Activated effector memory CD4-positive, alpha-beta T cell treated with Interleukin-2 at 50 U/mL for 16 hours (primary cell): Measurements from ENCODE around the gene PROCA1.
"Not testable (repeated sequence)": the region's sequence is repeated elsewhere in the genome, so short reads cannot be mapped to it uniquely, and the experiment has no call there.

Source experiments
- DNase-seq: peaks from one replicate; pipeline ENCODE4 v3.0.0-alpha.2; 2020

PROCA1 gene

DNA sequence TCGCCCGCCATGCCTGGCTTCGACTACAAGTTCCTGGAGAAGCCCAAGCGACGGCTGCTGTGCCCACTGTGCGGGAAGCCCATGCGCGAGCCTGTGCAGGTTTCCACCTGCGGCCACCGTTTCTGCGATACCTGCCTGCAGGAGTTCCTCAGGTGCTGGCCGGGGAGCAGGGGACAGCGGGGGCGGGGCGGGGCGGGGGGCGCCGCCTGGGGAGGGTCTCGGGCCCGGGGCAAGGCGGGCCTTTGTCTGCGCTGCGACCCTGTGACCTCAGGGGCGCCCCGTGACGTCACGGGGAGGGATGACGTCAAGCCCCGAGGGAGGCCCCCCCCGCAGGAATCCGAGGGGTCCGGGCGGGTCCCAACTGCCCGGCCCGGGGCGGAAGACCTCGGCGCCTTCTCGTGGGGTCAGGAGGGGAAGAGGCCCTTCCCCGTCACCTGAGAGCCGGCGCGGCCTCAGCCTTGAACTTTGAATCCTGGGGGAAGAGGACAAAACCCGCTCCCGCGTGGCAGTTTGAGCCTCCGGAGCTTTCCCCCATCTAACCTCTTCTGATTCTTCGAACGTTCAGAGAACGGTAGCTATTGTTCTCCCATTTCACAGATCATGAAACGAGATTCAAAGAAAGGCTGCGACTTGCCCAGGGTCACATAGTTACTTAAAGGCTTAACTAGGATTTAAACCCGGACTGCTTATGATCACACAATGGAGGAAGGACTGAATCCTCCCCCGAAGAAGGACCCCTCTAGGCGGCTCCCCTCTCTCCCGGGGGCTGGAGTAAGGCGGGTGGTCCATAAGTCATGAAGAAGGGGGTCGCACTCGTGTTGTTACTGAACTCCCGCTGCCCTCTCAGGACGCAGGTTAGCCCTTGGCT lies 32.6 kb upstream of the PROCA1 start:
- DNase-seq = peak; percentile 51

DNA sequence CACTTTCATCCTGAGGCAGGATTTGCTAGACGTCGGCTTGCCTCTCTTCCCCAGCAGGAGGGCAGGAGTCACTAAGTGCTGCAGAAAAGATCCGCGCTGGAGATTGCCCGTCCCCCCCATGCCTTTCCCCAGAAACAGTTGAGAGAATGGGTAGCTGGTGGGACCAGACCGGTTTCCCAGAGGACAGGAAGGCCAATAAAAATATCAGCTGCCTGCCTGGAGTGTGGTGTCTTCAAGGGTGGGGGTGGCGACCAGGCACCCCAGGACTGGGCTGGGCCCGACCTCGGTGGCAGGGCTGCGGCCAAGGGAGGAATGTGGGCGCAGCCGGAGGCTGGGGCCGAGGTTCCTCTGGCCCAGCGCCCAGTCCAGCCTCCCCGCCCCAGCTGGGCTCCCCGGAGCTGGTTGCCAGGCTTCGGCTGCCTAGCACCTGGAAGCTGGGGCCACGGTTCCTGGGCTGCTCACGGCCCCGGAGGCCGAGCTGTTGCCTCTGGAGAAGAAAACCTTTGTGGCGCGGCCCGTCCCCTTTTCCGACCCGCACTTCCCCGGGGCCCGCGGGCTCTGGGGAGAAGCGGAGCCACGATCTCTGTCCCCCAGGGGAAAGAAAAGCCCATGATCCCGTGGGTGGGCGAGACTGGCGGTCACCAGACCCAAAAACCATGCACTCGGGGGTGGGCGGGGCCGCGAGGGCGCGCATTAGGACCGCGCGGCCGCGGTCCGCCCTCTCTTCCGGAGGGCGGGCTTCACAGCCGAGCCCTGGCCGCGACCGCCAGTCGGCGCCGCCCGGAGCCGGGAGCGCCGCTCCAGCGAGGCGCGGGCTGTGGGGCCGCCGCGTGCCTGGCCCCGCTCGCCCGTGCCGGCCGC lies 31.8 kb upstream of the PROCA1 start, which contains the start of gene TRAF4:
TRAF4 (plus strand) TSS at position 769 of the 861 bp plus-strand sequence. CDS start 102 bp downstream, outside the sequence.
- peak; percentile 68 for DNase-seq

DNA sequence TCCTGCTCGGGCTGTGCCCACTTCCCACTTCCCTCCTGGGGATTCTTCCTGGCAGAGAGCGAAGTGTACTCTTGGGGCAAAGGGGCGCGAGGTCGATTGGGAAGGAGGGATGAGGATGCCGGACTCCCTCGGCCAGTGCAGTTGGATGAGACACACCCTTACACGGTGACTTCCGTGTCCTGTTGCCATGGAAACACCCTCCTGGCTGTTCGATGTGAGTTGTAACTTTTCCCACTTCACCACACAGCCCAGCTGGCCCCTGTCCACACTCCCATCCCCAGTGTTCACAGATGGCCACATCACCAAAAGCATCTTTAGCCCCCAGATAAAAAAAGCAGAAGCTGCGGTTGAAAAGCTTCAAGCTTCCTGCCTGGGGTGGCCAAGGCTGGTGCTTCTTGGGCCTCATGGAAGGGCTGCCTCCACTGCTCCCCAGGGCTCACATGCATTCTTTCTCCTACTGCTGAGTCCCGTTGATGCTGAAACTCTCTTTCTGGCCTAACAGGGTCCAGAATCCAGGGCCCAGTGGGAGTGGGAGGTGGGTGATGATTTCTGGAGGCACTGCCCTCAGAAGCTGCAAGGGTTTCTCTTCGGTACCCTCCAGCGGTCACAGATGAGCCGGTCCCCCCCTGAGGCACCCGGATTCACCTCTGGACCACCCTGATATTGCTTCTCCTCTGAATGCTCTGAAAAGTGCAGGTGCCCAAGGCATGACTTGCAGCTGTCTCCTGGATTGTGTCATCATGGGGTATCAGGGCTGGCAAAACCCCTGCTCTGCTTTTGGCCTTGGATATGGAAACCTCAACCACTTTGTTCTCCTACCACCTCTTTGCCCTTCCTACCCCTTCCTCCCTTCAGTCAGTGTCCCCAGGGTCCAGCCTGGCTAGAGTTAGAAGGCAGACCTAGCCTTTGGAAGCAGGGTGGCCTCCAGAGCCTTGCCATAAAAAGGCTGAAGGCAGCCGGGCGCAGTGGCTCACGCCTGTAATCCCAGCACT lies 30.0 kb upstream of the PROCA1 start:
- no peak for DNase-seq

DNA sequence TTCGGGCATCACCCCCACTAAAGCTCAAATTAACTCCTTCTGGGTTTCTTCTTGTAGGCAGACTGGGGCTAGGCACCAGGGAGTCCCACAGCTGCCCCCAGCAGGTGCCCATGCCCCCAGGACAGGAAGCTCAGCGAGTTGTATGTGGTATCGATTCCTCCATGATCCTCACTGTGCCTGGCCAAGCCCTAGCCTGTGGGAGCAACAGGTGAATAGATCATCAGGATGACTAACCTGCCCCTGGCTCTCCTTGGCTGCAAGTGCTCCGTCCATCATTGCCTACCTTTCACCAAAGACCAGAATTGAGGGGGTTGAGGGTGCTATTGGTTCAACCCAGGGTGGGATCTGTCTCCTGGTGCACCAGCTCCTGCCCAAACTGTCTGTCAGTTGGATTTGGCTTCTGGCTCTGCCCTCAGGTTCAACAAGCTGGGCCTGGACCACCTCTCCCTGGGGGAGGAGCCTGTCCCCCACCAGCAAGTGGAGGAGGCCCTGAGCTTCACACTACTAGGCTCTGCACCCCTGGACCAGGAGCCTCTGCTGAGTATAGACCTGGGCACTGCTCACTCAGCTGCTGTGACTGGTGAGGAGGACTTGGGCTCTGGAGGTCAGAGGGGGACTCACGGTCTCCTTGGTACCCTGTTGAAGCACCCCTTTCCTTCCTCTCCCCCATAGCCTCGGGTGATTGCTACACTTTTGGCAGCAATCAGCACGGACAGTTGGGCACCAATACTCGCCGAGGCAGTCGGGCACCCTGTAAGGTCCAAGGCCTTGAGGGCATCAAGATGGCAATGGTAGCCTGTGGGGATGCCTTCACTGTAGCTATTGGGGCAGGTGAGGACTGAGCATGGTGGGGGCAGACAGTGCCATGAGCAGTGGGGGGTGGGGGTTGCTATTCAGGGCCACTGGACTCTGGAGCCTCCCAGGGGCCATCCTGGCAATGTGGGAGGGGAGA lies 29.0 kb upstream of the PROCA1 start:
- DNase-seq = no peak

DNA sequence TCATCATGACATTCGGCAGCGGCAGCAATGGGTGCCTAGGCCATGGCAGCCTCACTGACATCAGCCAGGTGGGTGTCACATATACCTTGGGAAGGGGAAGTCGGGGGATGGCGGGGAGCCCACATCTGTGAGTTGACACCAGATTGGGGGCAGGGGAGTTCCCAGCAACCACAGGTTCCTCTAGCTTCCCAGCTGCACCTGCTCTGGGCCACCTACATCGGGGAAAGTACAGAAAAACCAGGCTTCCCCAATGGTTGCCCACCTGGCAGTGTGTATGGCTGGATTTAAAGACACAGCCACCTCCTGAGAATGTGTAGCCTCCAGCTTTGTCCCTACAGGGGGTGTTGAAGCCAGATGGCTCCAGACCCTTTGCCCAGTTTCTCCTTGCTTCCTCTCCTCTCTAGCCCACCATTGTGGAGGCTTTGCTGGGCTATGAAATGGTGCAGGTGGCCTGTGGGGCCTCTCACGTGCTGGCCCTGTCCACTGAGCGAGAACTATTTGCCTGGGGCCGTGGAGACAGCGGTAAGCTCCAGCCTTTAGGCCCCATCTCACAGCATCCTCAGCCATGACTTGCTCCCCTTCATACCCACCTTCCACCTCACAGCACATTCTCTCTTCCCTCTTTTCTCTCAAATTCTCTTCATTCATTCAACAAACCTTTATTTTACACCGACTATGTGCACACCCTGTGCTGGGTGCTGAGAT lies 27.1 kb upstream of the PROCA1 start:
- DNase-seq = no peak

- DNase-seq = no peak
Measured at GRCh38 chr17:28737770-28738679, 26.3 kb upstream of the PROCA1 start.

DNA sequence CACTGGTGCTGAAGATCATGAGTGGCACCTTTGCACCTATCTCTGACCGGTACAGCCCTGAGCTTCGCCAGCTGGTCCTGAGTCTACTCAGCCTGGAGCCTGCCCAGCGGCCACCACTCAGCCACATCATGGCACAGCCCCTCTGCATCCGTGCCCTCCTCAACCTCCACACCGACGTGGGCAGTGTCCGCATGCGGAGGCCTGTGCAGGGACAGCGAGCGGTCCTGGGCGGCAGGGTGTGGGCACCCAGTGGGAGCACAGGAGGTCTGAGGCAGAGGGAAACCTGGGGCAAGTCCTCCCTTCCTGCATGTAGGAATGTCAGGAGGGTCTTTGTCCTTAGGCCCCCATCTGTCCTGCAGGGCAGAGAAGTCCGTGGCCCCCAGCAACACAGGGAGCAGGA lies 25.6 kb upstream of the PROCA1 start:
- DNase-seq = no peak

- DNase-seq = not testable (repeated sequence)
Measured at GRCh38 chr17:28735913-28736769, 24.5 kb upstream of the PROCA1 start.

DNA sequence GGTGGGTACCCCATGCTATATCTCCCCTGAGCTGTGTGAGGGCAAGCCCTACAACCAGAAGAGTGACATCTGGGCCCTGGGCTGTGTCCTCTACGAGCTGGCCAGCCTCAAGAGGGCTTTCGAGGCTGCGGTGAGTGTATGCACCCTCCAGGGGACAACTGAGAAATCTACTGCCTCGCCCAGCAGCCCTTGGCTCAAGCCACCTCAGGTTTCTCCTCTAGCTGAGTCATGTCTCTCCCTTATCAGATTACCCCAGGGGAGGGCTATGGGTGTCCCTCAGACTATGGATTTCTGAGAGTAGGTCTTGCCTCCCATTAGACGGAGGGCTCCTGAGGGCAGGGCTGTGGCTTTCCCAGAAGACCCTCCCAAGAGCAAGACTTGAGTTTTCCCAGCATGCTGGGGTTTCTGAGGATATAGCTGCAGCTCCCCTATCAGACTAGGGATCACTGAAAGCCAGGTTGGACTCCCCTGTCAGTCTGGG lies 23.6 kb upstream of the PROCA1 start:
- no peak for DNase-seq

DNA sequence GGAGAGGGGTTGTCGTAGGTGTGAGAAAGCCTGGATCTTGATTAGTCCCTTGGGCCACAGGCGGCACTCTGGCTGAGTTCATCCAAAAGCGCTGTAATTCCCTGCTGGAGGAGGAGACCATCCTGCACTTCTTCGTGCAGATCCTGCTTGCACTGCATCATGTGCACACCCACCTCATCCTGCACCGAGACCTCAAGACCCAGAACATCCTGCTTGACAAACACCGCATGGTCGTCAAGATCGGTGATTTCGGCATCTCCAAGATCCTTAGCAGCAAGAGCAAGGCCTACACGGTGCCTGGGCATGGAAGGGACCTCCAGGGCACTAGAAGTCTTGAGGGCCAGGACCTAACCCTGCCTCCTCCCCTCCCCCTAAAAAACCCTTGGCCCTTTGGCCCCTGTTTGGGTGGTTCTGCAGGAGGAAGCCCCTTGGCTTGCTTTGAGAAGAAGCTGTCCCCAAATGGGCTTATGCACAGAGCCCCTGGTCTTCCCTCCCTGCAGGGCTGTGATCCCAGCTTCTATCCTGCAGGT lies 23.1 kb upstream of the PROCA1 start:
- no peak for DNase-seq

DNA sequence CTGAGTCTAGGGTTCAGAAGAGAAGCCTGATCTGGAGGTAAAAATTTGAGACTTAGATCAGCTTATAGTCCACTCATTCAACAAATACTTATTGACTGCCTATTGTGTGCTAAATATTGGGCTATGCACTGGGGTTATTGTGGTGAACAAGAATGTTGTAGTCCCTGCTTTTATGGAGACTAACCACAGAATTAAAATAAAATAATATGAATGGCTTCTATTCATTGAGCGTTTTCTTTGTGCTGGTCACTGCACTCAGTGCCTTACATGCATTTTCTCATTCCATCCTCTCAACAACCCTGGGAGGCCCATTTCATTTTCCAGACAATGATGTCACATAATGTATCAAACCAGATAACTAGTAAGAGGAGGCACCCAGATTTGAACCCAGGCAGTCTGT lies 21.7 kb upstream of the PROCA1 start:
- no peak for DNase-seq

GRCh38 chr17:28729950-28730330 lies 18.3 kb upstream of the PROCA1 start:
- DNase-seq = no peak

GRCh38 chr17:28728364-28729200 lies 16.9 kb upstream of the PROCA1 start, which contains the start of gene NEK8:
TSS of gene NEK8 (plus strand) at chr17:28728788. CDS start at chr17:28728814, 26 bp downstream.
- peak; percentile 95 for DNase-seq

DNA sequence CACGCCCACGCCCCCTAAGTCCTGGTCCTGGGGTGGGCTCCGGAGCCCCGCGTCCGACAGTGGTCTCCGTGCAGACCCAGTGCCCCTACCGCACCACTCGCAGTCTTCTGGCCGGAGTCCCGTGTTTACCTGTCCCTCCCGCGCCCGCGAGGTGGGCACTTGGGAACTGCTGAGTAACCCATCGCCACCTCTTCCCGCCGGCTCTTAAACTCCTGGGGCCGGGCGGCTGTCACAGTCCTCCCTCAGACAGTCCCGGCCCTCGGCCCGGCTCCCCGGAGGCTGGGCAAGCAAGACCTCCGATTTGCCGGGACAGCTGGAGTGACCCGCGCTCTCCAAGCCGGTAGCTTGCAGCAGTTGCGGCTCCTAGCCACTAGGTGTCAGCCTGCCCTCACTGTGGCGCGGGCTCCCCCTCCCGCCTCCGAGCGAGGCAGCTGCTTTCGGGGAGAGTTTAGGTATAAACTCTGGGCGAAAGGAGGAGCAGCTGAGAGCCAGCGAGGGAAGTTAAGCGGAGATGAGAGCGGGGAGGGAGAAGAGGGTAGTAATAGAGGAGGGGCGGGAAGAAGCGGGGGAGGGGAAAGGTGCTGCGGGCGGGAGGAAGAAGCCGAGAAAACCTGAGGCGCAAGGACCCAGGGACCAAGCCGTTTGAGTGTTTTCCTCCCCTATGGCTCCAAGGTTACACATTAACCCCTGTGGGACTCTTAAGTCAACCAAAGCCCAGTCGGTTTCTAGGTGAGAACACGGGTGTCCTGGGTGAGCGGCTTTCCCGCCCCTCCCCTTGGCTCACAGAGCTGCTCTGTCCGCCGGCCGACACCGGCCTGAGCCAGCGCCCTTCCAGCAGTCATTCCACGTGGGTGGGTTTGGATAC lies 15.2 kb upstream of the PROCA1 start:
- peak; percentile 88 for DNase-seq

GRCh38 chr17:28726226-28726626 lies 14.5 kb upstream of the PROCA1 start, which contains the start of gene TLCD1:
TSS of gene TLCD1 (minus strand) at chr17:28726233. CDS start at chr17:28726097, 136 bp downstream.
- peak; percentile 72 for DNase-seq
